Esophagus muscularis mucosa (tissue), 4 donors: ENCODE results near the gene TMCC1. TPM values are rescaled to one million over a fixed set of nuclear protein-coding genes. Genes with fewer than 3 reads are reported as not detected.
"Not testable (repeated sequence)": the region's sequence is repeated elsewhere in the genome, so short reads cannot be mapped to it uniquely, and the experiment has no call there.

Experiments
- DNase-seq: peaks from one replicate; pipeline ENCODE4 v3.0.0-alpha.2; 2017; ENCODE audit errors: extremely low spot score
- H3K27ac ChIP-seq, 4 donors: fragments of 200-600 bp; sonication (generic); replicated peaks in 1 of 4; 1 replicate in 3 of 4; 2 replicates in 1 of 4; pipeline ENCODE4 v1.5.1; 2016 to 2019; ENCODE audit warnings: mild to moderate bottlenecking in 1 of 4
- H3K27me3 ChIP-seq, 4 donors: fragments of 200-600 bp; sonication (generic); one replicate each; pipeline versions ENCODE4 v1.5.1 to v1.6.0; 2016 to 2019
- H3K36me3 ChIP-seq, 4 donors: fragments of 200-600 bp; sonication (generic); one replicate each; pipeline ENCODE4 v1.5.1; 2016 to 2019
- H3K4me1 ChIP-seq, 4 donors: fragments of 200-600 bp; sonication (generic); one replicate each; pipeline ENCODE4 v1.5.1; 2016 to 2019
- H3K4me3 ChIP-seq, 4 donors: fragments of 200-600 bp; sonication (generic); 1 replicate in 2 of 4; 2 replicates in 2 of 4; pipeline ENCODE4 v1.5.1; 2016 to 2019; ENCODE audit warnings: mild to moderate bottlenecking in 4 of 4, moderate library complexity in 1 of 4
- H3K9me3 ChIP-seq, 4 donors: fragments of 200-600 bp; sonication (generic); 1 replicate in 3 of 4; 2 replicates in 1 of 4; pipeline ENCODE4 v1.5.1; 2016 to 2019
- EP300 ChIP-seq: sonication (generic); formaldehyde crosslinking; IDR thresholded peaks from one replicate; pipeline ENCODE4 v1.6.1; 2017; ENCODE audit warnings: antibody characterized with exemption
- POLR2A ChIP-seq: fragments of 450-650 bp; IDR thresholded peaks from one replicate; pipeline ENCODE4 v1.6.1; 2017; ENCODE audit warnings: antibody characterized with exemption, moderate library complexity, mild to moderate bottlenecking, low read depth
- POLR2AphosphoS5 ChIP-seq, 2 donors: sonication (generic); formaldehyde crosslinking; IDR thresholded peaks; one replicate each; pipeline ENCODE4 v1.6.1; 2017; ENCODE audit warnings: antibody characterized with exemption in 2 of 2
- WGBS: methylation state at CpG from one replicate; pipeline ENCODE4 v1.1.5; 2018; 5-methylcytosine and 5-hydroxymethylcytosine counted together
- intact Hi-C: fragments of 100-400 bp; cut with DNase I; formaldehyde crosslinking; loops from one replicate; pipeline ENCODE4 v1.15.1; 2023
- total RNA-seq, 4 donors: library from RNA; depleted of rRNA; stranded (reverse); fragments of >200 nt; gene quantifications; one replicate each; pipeline versions ENCODE4 v1.1.0 to v1.2.1, GENCODE V29; 2016
- TF ChIP-seq, protein P1 (sequence below), 3 experiments: fragments of 200-600 bp in 2 of 3; fragments of 450-650 bp in 1 of 3; sonication (generic) in 2 of 3; IDR thresholded peaks; one replicate each; pipeline ENCODE4 v1.5.1; 2017 to 2019; ENCODE audit warnings: antibody characterized with exemption in 3 of 3, mild to moderate bottlenecking in 2 of 3, moderate library complexity in 1 of 3

TMCC1 gene
- total RNA-seq, 4 donors from 2014 or later, result 24.5 to 36.2 (median 28.9) TPM

DNA sequence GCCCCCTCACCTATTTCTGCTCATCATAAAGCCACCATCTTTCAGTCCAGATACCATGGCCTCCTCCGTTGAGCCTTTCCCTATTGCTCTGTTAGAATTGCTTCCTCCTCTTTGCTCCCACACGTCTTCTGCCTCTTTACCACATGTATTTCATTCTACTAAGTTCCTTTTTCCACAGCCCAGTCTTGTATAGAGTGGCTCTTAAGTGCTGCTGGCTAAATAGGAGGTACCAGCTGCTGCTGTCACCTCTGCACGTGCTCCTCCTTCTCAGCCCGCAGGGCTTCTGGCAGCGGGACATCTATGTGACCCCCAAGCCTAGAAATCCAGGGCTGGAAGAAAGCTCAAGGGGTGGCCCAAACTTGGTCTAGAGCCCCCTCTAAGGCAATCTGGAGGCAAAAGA lies 248.2 kb downstream of the TMCC1 start:
- H3K36me3 ChIP-seq, result no peaks in the 10 kb centered on the region
- no peaks in the 10 kb centered on the region for H3K9me3 ChIP-seq
- no peak overlapping the region for H3K27ac ChIP-seq
- DNase-seq, result no peak
- H3K4me1 ChIP-seq, result peaks cover 0 to 6% (median 5%) of the 10 kb centered on the region in 4 donors
- WGBS, result 59% methylated on average over 5 of the region's 5 CpGs
- no peak overlapping the region for H3K4me3 ChIP-seq
- intact Hi-C loops, result loop anchor here (5.0 kb wide), 1 partner anchor 287 kb away; no protein-coding TSS in a partner anchor
- H3K27me3 ChIP-seq, result no peaks in the 10 kb centered on the region
- TF ChIP-seq POLR2A (no peak), POLR2AphosphoS5 (IDR thresholded peaks at IDR 0.05) (no peak), EP300 (no peak)
- TF ChIP-seq, protein P1, sequence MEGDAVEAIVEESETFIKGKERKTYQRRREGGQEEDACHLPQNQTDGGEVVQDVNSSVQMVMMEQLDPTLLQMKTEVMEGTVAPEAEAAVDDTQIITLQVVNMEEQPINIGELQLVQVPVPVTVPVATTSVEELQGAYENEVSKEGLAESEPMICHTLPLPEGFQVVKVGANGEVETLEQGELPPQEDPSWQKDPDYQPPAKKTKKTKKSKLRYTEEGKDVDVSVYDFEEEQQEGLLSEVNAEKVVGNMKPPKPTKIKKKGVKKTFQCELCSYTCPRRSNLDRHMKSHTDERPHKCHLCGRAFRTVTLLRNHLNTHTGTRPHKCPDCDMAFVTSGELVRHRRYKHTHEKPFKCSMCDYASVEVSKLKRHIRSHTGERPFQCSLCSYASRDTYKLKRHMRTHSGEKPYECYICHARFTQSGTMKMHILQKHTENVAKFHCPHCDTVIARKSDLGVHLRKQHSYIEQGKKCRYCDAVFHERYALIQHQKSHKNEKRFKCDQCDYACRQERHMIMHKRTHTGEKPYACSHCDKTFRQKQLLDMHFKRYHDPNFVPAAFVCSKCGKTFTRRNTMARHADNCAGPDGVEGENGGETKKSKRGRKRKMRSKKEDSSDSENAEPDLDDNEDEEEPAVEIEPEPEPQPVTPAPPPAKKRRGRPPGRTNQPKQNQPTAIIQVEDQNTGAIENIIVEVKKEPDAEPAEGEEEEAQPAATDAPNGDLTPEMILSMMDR (IDR thresholded peaks at IDR 0.05), result no peak

DNA sequence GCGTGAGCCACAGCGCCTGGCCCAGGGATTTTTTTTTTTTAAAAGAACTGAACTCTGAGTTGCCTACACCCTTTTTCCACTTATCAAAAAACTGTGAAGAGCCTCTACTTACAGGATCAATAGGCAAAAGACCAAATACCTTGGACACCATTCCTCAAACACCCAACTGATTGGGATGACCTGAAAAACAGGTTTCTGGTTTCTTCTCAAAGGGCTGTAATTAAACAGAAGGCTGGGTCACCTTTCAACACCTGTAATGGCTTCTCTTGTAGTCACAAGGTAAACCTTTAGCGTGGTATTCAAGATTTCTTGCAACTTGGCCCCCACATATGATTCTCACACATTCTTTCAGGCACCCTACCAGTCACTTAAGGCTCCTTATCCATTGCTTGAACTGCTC lies 248.7 kb downstream of the TMCC1 start:
- no peak overlapping the region for H3K27ac ChIP-seq
- no peaks in the 10 kb centered on the region for H3K9me3 ChIP-seq
- no peak for DNase-seq
- no peak for TF ChIP-seq POLR2AphosphoS5 (IDR thresholded peaks at IDR 0.05)
- TF ChIP-seq, protein P1 (IDR thresholded peaks at IDR 0.05), result no peak
- TF ChIP-seq POLR2A, result no peak
- no peak for TF ChIP-seq EP300
- peaks cover 0 to 2% (median under 1%) of the 10 kb centered on the region in 4 donors for H3K4me1 ChIP-seq
- 100% methylated on average over 3 of the region's 3 CpGs for WGBS
- intact Hi-C loops, result loop anchor here (5.0 kb wide), 1 partner anchor 287 kb away; no protein-coding TSS in a partner anchor
- H3K36me3 ChIP-seq, result no peaks in the 10 kb centered on the region
- H3K27me3 ChIP-seq, result no peaks in the 10 kb centered on the region
- H3K4me3 ChIP-seq, result no peak overlapping the region

DNA sequence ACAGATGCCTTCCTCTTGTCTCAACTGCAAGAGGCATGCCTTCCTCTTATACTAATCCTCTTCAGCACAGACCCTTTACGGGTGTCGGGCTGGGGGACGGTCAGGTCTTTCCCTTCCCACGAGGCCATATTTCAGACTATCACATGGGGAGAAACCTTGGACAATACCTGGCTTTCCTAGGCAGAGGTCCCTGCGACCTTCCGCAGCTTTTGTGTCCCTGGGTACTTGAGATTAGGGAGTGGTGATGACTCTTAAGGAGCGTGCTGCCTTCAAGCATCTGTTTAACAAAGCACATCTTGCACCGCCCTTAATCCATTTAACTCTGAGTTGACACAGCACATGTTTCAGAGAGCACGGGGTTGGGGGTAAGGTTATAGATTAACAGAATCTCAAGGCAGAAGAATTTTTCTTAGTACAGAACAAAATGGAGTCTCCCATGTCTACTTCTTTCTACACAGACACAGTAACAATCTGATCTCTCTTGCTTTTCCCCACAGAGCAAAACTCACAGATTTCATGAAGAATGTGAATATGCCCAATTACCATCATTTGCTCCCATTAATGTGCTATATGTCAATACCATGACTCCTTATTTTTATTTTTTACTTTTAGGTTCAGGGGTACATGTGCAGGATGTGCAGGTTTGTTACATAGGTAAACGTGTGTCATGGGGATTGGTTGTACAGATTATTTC lies 251.8 kb downstream of the TMCC1 start:
- DNase-seq, H3K9me3 ChIP-seq, H3K4me1 ChIP-seq, H3K27ac ChIP-seq, H3K4me3 ChIP-seq, intact Hi-C loops, H3K27me3 ChIP-seq, H3K36me3 ChIP-seq: not testable (repeated sequence)
- WGBS, result 59% methylated on average over 10 of the region's 10 CpGs

DNA sequence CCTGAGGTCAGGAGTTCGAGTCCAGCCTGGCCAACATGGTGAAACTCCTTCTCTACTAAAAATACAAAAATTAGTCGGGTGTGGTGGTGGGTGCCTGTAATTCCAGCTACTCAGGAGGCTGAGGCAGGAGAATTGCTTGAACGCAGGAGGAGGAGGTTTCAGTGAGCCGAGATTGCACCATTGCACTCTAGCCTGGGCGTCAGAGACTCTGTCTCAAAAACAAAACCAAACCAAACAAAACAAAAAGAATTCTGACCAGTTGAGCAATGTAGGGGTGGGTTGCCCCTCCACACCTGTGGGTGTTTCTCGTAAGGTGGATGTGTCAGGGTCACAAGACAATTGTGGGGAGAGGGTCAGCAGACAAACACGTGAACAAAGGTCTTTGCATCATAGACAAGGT lies 252.5 kb downstream of the TMCC1 start:
- DNase-seq, H3K36me3 ChIP-seq, H3K4me3 ChIP-seq, intact Hi-C loops, H3K27me3 ChIP-seq, H3K9me3 ChIP-seq, H3K4me1 ChIP-seq, H3K27ac ChIP-seq: not testable (repeated sequence)
- WGBS, result 88% methylated on average over 7 of the region's 7 CpGs

DNA sequence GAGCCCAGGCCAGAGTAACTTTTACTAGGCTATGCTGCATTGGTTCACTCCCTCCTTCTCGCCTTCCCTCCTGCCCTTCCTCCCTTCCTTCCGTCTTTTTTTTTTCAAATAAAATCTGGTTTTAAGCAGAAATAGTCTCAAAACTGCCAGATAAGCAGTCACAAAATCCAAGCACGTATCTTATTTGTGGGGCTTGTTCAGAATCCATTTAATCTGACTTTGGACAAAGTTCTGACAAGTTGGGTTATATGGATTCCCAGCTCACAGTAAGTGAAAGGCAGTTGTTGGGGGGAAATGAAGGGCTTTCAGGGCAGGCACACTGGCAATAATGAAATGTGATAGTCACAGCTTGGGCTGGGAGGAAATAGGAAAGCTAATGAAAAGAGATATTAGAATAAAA lies 255.0 kb downstream of the TMCC1 start:
- 79% methylated on average over 3 of the region's 3 CpGs for WGBS
- H3K9me3 ChIP-seq, result peaks cover 0 to 4% (median 0%) of the 10 kb centered on the region in 4 donors
- intact Hi-C loops, result no loop called here

More for the DNA sequence above, 255.0 kb downstream of the TMCC1 start:
- DNase-seq, result no peak
- TF ChIP-seq, protein P1 (IDR thresholded peaks at IDR 0.05), result no peak
- TF ChIP-seq POLR2A (no peak), EP300 (no peak), POLR2AphosphoS5 (IDR thresholded peaks at IDR 0.05) (no peak)
- Histone ChIP-seq H3K4me1 (no peaks in the 10 kb centered on the region), H3K36me3 (no peaks in the 10 kb centered on the region), H3K4me3 (no peak overlapping the region), H3K27me3 (no peaks in the 10 kb centered on the region), H3K27ac (no peak overlapping the region)
